PC-9 (cell line): ENCODE results near the gene PITX2. TPM values are rescaled to one million over a fixed set of nuclear protein-coding genes. Genes with fewer than 3 reads are reported as not detected.

Experiments
- BruUV-seq: library from RNA; stranded (reverse); fragments of 400-500 nt; replicated peaks from 2 replicates; lab custom pipeline; 2021; lab: Mats Ljungman, UMichigan
- CTCF ChIA-PET: fragments of 300-600 bp; sonication (Branson Sonifier 250); formaldehyde crosslinking; loops from one replicate; lab custom pipeline; 2022; ENCODE audit warnings: antibody characterized with exemption; lab: Charles Lee
- POLR2A ChIA-PET: fragments of 300-600 bp; sonication (Branson Sonifier 250); formaldehyde crosslinking; loops from one replicate; lab custom pipeline; 2022; ENCODE audit warnings: antibody characterized with exemption; ENCODE audit not compliant: unreplicated experiment; lab: Charles Lee
- DNase-seq, 2 experiments: peaks; one replicate each; pipeline versions ENCODE4 v3.0.0 to v3.0.0-alpha.2; 2015 to 2022; ENCODE audit warnings: mixed read lengths in 1 of 2
- H2AFZ ChIP-seq: fragments of 200-600 bp; sonication (generic); 2 replicates; pipeline ENCODE4 v1.8.1; 2017; ENCODE audit warnings: antibody characterized with exemption
- H3F3A ChIP-seq: fragments of 200-600 bp; sonication (generic); 2 replicates; pipeline ENCODE4 v1.8.1; 2017; ENCODE audit warnings: antibody characterized with exemption, mild to moderate bottlenecking, low read depth; ENCODE audit not compliant: insufficient read depth
- H3K27ac ChIP-seq: fragments of 200-600 bp; sonication (generic); 2 replicates; pipeline ENCODE4 v1.6.1; 2016; ENCODE audit warnings: mixed run types
- H3K27me3 ChIP-seq: fragments of 200-600 bp; sonication (generic); 2 replicates; pipeline ENCODE4 v1.6.1; 2016; ENCODE audit warnings: low read depth, mixed run types; ENCODE audit not compliant: insufficient read depth
- H3K36me3 ChIP-seq: fragments of 200-600 bp; sonication (generic); 2 replicates; pipeline ENCODE4 v1.6.1; 2016; ENCODE audit warnings: low read depth, mixed run types
- H3K4me1 ChIP-seq: fragments of 200-600 bp; sonication (generic); replicated peaks from 2 replicates; pipeline ENCODE4 v1.6.1; 2016; ENCODE audit warnings: mixed run types; ENCODE audit not compliant: insufficient read depth
- H3K4me2 ChIP-seq: fragments of 200-600 bp; sonication (generic); 2 replicates; pipeline ENCODE4 v1.6.1; 2017; ENCODE audit warnings: mixed run types
- H3K4me3 ChIP-seq: fragments of 200-600 bp; sonication (generic); 2 replicates; pipeline ENCODE4 v1.6.1; 2016; ENCODE audit warnings: mixed run types
- H3K79me2 ChIP-seq: fragments of 200-600 bp; sonication (generic); 2 replicates; pipeline ENCODE4 v1.6.1; 2017; ENCODE audit warnings: low read depth, mixed run types
- H3K9me2 ChIP-seq: fragments of 200-600 bp; sonication (generic); 2 replicates; pipeline ENCODE4 v1.8.1; 2017; ENCODE audit warnings: mild to moderate bottlenecking; ENCODE audit not compliant: insufficient read depth
- H3K9me3 ChIP-seq: fragments of 200-600 bp; sonication (generic); 2 replicates; pipeline ENCODE4 v1.8.1; 2016; ENCODE audit warnings: low read depth; ENCODE audit not compliant: insufficient read depth
- H4K20me1 ChIP-seq: fragments of 200-600 bp; sonication (generic); 2 replicates; pipeline ENCODE4 v1.8.1; 2017; ENCODE audit not compliant: insufficient read depth
- EZH2 ChIP-seq: fragments of 200-600 bp; sonication (generic); IDR thresholded peaks from 2 replicates; pipeline ENCODE4 v1.8.0; 2017; ENCODE audit warnings: antibody characterized with exemption, low read depth
- intact Hi-C: fragments of 100-400 bp; cut with micrococcal nuclease; formaldehyde crosslinking; loops from one replicate; pipeline ENCODE4 v1.10.0; 2022; ENCODE audit not compliant: unreplicated experiment
- total RNA-seq: library from RNA; stranded (reverse); gene quantifications from 2 replicates; pipeline ENCODE4 v1.2.3, GENCODE V29; 2021
- TF ChIP-seq, protein P1 (sequence below): fragments of 200-600 bp; sonication (generic); conservative IDR thresholded peaks from 2 replicates; pipeline ENCODE4 v1.6.1; 2017; ENCODE audit warnings: mixed run types, antibody characterized with exemption, mild to moderate bottlenecking, moderate library complexity

Gene PITX2
- total RNA-seq, 1 experiment from 2014 or later = 0.48 TPM

DNA sequence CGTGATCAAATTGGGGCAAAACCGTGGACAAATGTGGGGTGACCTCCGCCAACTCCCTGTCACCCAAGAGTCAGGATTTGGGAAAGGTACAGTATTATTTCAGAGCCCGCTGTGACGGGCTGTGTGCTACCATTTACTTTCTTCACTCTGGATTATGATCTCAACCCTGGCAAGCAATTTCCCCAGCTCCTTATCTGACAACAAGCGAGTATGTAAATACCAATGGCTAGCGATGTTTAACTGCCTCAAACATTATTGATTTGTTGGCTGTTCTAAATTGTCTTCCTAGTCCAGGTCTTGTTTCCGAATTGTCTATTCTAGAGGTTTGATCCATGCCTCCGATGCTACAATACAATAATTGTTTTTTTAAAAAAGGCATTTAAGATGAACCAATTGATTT lies 17.7 kb upstream of the PITX2 start:
- CTCF ChIA-PET = no interaction called here

DNA sequence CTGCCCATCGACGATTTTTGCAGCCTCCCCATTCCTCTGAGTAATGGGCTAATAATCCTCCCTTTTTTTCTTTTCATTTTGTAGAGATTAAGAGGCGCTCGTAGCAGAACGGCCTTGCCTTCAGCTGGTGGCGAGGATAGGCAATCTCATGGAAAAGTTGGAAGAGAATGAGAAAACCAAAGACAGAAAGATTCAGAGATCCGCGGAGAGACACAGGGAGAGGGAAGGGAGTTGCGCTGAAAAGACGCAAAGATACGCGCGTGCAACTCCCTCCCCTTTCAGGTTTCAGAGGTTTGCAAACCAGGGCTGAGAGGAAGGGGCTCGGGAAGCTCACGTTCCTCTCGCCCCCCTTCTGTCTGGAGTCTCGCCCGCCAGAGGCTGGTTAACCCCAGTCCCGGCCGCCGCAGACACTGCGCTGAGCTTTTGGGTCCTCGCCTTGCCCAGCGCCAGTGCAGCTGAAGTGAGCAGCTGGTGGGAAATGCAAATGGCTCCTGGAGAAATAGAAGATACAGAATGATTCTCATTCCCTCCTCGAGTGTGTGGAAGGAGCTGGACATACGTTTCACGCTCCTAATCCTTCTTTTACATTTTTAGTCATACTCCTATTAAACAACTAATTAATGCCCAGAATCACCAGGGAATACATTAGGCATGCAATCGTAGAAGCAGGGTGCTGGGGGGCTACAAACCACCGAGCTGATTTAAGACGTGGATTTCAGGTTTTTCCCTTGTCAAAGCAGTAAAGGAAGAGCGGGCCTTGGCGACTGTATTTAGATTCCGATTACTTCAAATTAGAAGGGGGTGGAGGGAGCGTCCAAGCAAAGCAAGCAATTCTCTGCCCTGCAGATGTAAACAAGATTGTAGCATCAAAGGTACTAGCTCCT lies 16.6 kb upstream of the PITX2 start:
- intact Hi-C loops = no loop called here
- POLR2A ChIA-PET = interaction anchor here (0.7 kb wide), 1 partner anchor 16 kb away, joined by 4 read pairs; the partner anchor contains the start of gene PITX2
- H3K27me3 ChIP-seq = no peaks in the 10 kb centered on the region

More for the DNA sequence above, 17.7 kb upstream of the PITX2 start:
- Histone ChIP-seq H3K9me2 (no peaks in the 10 kb centered on the region), H3K4me1 (no peaks in the 10 kb centered on the region), H3K9me3 (no peaks in the 10 kb centered on the region), H3F3A (no peaks in the 10 kb centered on the region), H3K4me2 (no peak overlapping the region), H4K20me1 (no peaks in the 10 kb centered on the region), H3K27me3 (no peaks in the 10 kb centered on the region), H3K4me3 (no peak overlapping the region), H3K27ac (no peak overlapping the region), H3K79me2 (no peaks in the 10 kb centered on the region), H2AFZ (no peak overlapping the region), H3K36me3 (no peaks in the 10 kb centered on the region)
- no peak for DNase-seq
- POLR2A ChIA-PET = no interaction called here
- TF ChIP-seq EZH2 = no peak
- TF ChIP-seq, protein P1, sequence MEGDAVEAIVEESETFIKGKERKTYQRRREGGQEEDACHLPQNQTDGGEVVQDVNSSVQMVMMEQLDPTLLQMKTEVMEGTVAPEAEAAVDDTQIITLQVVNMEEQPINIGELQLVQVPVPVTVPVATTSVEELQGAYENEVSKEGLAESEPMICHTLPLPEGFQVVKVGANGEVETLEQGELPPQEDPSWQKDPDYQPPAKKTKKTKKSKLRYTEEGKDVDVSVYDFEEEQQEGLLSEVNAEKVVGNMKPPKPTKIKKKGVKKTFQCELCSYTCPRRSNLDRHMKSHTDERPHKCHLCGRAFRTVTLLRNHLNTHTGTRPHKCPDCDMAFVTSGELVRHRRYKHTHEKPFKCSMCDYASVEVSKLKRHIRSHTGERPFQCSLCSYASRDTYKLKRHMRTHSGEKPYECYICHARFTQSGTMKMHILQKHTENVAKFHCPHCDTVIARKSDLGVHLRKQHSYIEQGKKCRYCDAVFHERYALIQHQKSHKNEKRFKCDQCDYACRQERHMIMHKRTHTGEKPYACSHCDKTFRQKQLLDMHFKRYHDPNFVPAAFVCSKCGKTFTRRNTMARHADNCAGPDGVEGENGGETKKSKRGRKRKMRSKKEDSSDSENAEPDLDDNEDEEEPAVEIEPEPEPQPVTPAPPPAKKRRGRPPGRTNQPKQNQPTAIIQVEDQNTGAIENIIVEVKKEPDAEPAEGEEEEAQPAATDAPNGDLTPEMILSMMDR = no peak
- intact Hi-C loops = no loop called here
- no TSS peak for BruUV-seq

DNA sequence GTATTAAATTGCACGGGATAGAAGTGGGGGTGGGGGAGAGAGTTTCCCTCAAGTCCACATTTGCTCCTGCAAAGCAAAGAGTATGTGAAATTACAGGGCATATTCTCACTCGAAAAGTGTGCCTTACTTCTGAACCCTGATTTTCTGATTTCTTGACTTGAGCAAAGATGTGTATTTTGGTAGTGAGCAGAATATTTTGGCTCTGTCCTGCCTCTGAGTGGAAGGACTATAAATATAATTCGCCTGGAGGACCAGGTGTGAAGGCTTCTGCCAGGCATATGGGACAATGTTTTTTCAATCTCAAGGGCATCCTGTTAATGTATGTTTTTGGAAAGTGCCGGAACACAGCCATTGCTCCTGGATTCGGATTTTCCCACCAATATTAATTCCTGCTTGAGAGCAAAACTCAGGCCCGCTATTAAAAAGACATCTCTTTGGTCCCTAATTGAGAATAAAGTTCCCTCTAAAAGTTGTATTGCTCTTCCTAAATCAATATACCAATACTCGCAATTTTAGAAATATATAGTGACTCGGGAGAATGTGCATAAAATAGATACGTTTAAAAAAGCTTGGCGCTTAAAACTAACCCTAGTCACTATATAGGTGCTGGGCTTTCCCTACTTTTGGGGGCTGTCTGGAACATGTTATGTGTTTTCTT lies 15.3 kb upstream of the PITX2 start:
- H3K9me3 ChIP-seq = no peaks in the 10 kb centered on the region
- H3F3A ChIP-seq = no peaks in the 10 kb centered on the region
- DNase-seq = no peak
- CTCF ChIA-PET = no interaction called here
- H3K27me3 ChIP-seq = no peaks in the 10 kb centered on the region
- no peaks in the 10 kb centered on the region for H4K20me1 ChIP-seq
- no peaks in the 10 kb centered on the region for H3K4me1 ChIP-seq
- no TSS peak for BruUV-seq
- no peaks in the 10 kb centered on the region for H3K79me2 ChIP-seq
- H2AFZ ChIP-seq = no peak overlapping the region
- no peak for TF ChIP-seq EZH2
- no peaks in the 10 kb centered on the region for H3K9me2 ChIP-seq
- no peak overlapping the region for H3K27ac ChIP-seq
- H3K36me3 ChIP-seq = no peaks in the 10 kb centered on the region
- intact Hi-C loops = no loop called here
- POLR2A ChIA-PET = no interaction called here
- H3K4me3 ChIP-seq = no peak overlapping the region
- H3K4me2 ChIP-seq = no peak overlapping the region

More for the DNA sequence above, 16.6 kb upstream of the PITX2 start:
- no peak overlapping the region for H3K4me2 ChIP-seq
- no TSS peak for BruUV-seq
- H3K27ac ChIP-seq = no peak overlapping the region
- no peaks in the 10 kb centered on the region for H3K4me1 ChIP-seq
- no peak overlapping the region for H2AFZ ChIP-seq
- no peaks in the 10 kb centered on the region for H3K79me2 ChIP-seq
- H3K9me2 ChIP-seq = no peaks in the 10 kb centered on the region
- no peaks in the 10 kb centered on the region for H3K9me3 ChIP-seq
- TF ChIP-seq, protein P1 = no peak
- TF ChIP-seq EZH2 = no peak
- DNase-seq = no peak
- CTCF ChIA-PET = no interaction called here
- H3F3A ChIP-seq = no peaks in the 10 kb centered on the region
- no peaks in the 10 kb centered on the region for H4K20me1 ChIP-seq
- no peak overlapping the region for H3K4me3 ChIP-seq
- H3K36me3 ChIP-seq = no peaks in the 10 kb centered on the region
